Measurements from ENCODE around the gene SHISAL1. TPM values are rescaled to one million over a fixed set of nuclear protein-coding genes. Genes with fewer than 3 reads are reported as not detected.

The SHISAL1 gene
- total and polyA plus RNA-seq, 9 donors: 0.33 to 4.5 (median 2.0) TPM

- 35 to 50% (median 36%) methylated on average over 4 of the region's 4 CpGs for WGBS, 3 donors
- peak; percentile 16 to 41 (median 27) for DNase-seq
- no peak overlapping the region for H3K27ac ChIP-seq
- intact Hi-C loops (cut with DNase I): no loop called here
- no peak for TF ChIP-seq POLR2A (IDR thresholded peaks at IDR 0.05)
- no peak for TF ChIP-seq EP300 (IDR thresholded peaks at IDR 0.05)
- TF ChIP-seq CTCF (IDR thresholded peaks at IDR 0.05): no peak
- no peaks in the 10 kb centered on the region for H3K27me3 ChIP-seq
- H3K4me3 ChIP-seq: no peak overlapping the region
- peaks cover 24% of the 10 kb centered on the region for H3K4me1 ChIP-seq (ENCODE audit: insufficient read depth)
- no peaks in the 10 kb centered on the region for H3K9me3 ChIP-seq
- no peaks in the 10 kb centered on the region for H3K36me3 ChIP-seq
Measured at GRCh38 chr22:44355716-44356070, 42.9 kb upstream of the SHISAL1 start.

- WGBS, 3 donors: 82 to 90% (median 87%) methylated on average over 7 of the region's 7 CpGs
- no peaks in the 10 kb centered on the region for H3K36me3 ChIP-seq
- no peak overlapping the region for H3K4me3 ChIP-seq
- TF ChIP-seq CTCF (IDR thresholded peaks at IDR 0.05) (no peak), EP300 (IDR thresholded peaks at IDR 0.05) (no peak), POLR2A (IDR thresholded peaks at IDR 0.05) (no peak)
- no peaks in the 10 kb centered on the region for H3K9me3 ChIP-seq
- DNase-seq: peak in 4 of 5 donors; percentile 7 to 25 (median 14)
- peaks cover 21% of the 10 kb centered on the region for H3K4me1 ChIP-seq (ENCODE audit: insufficient read depth)
- intact Hi-C loops (cut with DNase I): no loop called here
- H3K27me3 ChIP-seq: no peaks in the 10 kb centered on the region
- H3K27ac ChIP-seq: no peak overlapping the region
Measured at GRCh38 chr22:44354288-44354687, 41.5 kb upstream of the SHISAL1 start.

GRCh38 chr22:44353041-44353440 lies 40.3 kb upstream of the SHISAL1 start:
- H3K9me3 ChIP-seq: no peaks in the 10 kb centered on the region
- intact Hi-C loops (cut with DNase I): no loop called here
- no peaks in the 10 kb centered on the region for H3K27me3 ChIP-seq
- H3K4me3 ChIP-seq: no peak overlapping the region
- H3K36me3 ChIP-seq: no peaks in the 10 kb centered on the region
- DNase-seq: peak in 4 of 5 donors; percentile 14 to 33 (median 20)
- peaks cover 25% of the 10 kb centered on the region for H3K4me1 ChIP-seq (ENCODE audit: insufficient read depth)
- H3K27ac ChIP-seq: no peak overlapping the region
- WGBS, 3 donors: 95 to 97% (median 96%) methylated on average over 13 of the region's 13 CpGs
- TF ChIP-seq EP300 (IDR thresholded peaks at IDR 0.05) (no peak), POLR2A (IDR thresholded peaks at IDR 0.05) (no peak)

- Histone ChIP-seq H3K27me3 (no peaks in the 10 kb centered on the region), H3K4me3 (no peak overlapping the region), H3K9me3 (no peaks in the 10 kb centered on the region), H3K27ac (no peak overlapping the region), H3K36me3 (no peaks in the 10 kb centered on the region), H3K4me1 (ENCODE audit: insufficient read depth) (peaks cover 21% of the 10 kb centered on the region)
- peak in 1 of 5 donors; percentile 32 for DNase-seq
- 81 to 83% (median 82%) methylated on average over 10 of the region's 10 CpGs for WGBS, 3 donors
- no peak for TF ChIP-seq CTCF (IDR thresholded peaks at IDR 0.05)
- no peak for TF ChIP-seq EP300 (IDR thresholded peaks at IDR 0.05)
- no peak for TF ChIP-seq POLR2A (IDR thresholded peaks at IDR 0.05)
- intact Hi-C loops (cut with DNase I): no loop called here
Measured at GRCh38 chr22:44352378-44353035, 39.8 kb upstream of the SHISAL1 start.

- WGBS, 3 donors: 11 to 18% (median 13%) methylated on average over 11 of the region's 11 CpGs
- Histone ChIP-seq H3K27me3 (no peaks in the 10 kb centered on the region), H3K4me3 (no peak overlapping the region), H3K36me3 (no peaks in the 10 kb centered on the region), H3K27ac (no peak overlapping the region), H3K4me1 (ENCODE audit: insufficient read depth) (peaks cover 18% of the 10 kb centered on the region), H3K9me3 (no peaks in the 10 kb centered on the region)
- DNase-seq: peak; percentile 76 to 85 (median 79)
- intact Hi-C loops (cut with DNase I): no loop called here
- TF ChIP-seq EP300 (IDR thresholded peaks at IDR 0.05): no peak
- TF ChIP-seq CTCF (IDR thresholded peaks at IDR 0.05): no peak
- no peak for TF ChIP-seq POLR2A (IDR thresholded peaks at IDR 0.05)
Measured at GRCh38 chr22:44351685-44352377, 39.1 kb upstream of the SHISAL1 start.

Data from ovary (tissue), 9 donors.